GM21825 (cell line): ENCODE results near the gene SLC51B.
"Not testable (repeated sequence)": the region's sequence is repeated elsewhere in the genome, so short reads cannot be mapped to it uniquely, and the experiment has no call there.

ENCODE experiments used
- ATAC-seq: cut with Tn5 transposase; IDR thresholded peaks from one replicate; pipeline ENCODE4 v1.9.1; 2021; ENCODE audit warnings: mild to moderate bottlenecking, moderate library complexity; ENCODE audit not compliant: unreplicated experiment

SLC51B gene

DNA sequence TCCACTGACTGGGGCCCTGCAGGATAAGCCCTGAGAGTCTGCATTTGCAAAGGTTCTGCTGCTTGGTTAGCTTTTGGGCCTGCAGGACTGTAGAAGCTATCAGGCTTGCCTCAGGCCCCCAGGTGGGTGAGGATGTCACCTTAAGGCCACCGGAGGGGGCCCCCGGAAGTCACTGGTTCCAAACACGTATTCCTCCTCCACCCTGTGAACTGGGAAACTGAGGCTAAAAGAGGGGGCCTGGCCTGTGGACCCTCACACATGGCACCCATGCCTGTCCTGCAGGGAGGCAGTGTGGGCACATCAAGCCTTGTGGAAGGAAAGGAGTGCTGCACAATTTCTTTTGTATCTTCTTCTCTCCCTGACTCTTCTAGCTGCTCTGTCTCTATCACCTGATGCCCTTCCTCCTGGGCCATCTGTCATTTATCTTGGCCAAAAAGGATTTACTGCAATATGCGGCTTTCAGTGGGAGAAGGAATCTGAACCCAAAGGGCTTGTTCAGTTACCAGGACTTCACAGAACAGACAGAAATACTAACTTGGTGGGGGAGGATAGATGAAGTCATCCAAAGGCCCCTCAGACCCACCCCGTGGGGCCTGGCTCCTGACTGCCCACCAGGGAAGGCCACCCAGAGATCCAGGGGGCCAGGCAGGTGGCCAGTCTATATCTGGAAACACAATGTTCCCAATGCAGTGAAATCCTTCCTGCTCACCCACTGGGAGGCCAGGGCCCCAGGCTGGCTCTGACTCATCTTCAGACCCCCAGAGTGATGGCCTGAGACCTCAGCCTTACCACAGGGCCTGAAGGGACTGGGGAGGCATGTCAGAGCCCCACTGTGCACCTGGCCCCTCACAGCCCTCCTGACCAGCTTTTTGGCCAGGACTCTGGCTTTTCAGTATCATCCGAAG lies 51.5 kb downstream of the SLC51B start:
- ATAC-seq = no peak

DNA sequence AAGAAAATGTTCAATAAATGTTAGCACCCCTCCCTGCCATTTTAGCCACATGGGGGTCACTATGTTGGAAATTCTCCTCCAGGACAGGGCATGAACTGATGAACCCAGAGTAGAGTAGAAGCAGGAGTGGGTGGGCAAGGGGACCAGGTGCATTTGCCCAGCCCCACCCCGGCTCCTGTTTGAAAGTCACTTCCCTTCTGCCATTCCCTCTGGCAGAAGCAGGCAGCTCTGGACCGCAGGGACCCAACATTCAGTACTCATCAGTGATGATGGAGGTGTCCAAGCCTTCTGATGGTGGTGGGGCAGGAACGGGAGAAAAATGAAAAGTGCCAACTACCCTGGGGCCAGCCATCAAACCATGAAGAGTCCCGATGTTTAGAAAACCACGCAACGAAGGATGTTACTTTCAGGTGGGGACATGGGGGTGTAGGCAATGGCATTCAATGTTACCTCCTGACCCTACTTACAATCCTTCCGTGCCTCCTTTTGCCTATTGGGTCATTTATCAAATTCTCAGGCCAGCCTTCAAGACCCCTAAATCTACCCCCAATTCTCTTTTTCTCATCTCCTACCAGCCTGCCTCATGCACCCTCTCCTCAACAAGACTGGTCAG lies 52.6 kb downstream of the SLC51B start:
- ATAC-seq = no peak

DNA sequence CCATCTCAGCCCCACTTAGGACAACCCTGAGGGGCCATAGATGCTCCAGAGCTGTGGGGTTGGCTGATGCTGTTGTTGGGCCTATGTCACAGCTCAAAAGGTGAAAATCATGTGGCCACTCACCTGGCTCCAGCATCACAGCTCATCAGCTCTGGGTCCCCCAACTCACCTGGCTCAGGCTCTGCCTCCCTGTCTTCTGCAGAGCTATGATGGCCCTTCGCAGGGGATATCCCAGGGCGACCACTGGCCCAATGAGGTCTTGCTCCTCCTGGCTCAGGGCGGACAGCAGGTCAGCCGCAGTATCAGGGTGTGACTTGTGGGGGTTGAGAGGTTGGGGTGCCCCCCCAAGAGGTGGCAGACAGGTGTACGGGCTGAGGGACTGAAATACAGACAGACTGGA lies 54.1 kb downstream of the SLC51B start:
- ATAC-seq = no peak

DNA sequence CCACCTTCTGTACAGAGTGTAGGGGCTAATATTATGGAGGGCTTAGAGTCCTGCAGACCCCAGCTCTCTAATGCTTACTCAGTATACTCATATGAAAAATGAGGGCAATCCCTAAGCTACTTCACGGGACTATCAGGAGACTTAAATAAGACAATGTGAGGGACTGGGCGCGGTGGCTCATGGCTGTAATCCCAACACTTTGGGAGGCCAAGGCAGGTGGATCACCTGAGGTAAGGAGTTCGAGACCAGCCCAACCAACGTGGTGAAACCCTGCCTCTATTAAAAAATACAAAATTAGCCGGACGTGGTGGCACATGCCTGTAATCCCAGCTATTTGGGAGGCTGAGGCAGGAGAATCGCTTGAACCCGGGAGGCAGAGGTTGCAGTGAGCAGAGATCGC lies 54.6 kb downstream of the SLC51B start:
- ATAC-seq = not testable (repeated sequence)

DNA sequence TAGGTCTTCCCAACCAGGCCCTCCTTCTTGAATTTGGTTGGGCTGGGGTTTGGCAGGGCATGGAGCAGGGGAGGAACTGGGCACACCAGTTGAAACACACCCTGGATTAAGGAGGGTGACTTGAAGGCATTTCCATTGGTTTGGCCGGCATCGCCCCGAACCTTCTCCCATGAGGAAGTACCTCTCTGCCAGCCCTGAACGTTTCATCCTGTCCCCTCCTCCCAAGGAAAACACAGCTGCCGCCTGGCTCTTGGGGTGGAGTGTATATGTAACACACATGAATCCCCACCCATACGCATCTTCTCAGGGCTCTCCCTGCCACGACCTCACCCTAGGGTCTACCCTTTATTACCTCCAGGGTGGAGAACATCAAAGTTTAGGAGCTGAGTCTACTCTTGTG lies 55.3 kb downstream of the SLC51B start:
- no peak for ATAC-seq

DNA sequence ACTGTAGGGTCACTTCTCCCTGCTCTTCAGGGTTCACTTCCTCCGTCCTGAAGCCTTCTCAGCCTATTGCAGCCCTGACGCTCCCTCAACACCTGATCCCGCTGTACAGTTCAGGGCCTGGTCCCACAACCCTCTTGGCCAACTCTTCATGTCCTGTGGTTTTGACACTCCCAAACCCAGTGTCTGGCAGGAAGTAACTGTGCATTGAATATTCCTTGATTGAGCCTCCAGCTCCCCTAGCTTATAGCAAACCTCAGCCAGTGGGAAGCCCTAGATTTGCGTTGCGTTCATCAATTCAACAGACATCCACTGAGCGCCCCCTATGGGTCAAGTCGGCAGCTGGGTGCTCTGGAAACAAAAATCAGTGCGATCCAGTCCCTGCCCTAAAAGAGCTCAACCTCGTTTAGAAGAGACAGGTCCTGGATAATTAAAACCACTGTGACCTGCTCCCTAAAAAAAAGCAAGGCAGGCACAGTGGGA lies 56.3 kb downstream of the SLC51B start:
- ATAC-seq = no peak

DNA sequence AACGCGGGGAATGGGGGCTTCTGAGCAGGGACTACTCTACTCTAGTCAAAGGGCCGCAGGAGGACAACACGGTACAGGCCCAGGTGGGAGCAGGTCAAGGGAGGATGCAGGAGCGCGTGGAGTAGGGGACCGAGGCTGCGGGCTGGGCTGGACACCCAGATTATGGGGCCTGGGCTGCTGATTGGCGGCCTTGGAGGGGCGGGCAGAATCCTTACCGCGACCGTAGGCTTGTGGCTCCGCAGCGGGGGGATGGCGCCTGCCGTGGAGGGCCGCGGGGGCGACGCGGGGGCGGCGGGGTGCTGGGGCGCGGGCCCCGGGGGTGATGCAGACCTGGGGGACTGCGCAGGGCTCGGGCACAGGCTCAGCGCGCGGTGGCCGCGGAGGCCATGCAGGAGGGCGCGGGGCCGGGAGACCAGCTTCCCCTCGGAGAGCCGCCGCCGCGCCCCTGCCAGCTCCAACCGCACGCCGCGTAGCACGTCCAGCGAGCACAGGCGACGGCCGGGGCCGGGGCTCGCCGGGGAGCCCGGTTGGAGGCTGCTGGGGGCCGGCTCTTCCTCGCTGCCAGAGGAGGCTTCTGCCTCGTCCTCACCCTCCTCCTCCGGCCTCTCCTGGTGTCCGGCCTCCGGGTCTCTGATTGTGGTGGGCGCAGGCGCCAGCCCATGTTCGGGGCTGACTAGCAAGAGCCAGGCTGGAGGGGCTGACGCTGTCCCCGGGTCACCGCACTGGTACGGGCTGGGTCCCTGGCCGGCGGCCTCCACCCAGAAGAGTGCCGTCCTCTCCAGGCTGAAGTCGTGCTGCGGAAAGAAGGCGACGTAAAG lies 56.9 kb downstream of the SLC51B start:
- ATAC-seq = no peak

DNA sequence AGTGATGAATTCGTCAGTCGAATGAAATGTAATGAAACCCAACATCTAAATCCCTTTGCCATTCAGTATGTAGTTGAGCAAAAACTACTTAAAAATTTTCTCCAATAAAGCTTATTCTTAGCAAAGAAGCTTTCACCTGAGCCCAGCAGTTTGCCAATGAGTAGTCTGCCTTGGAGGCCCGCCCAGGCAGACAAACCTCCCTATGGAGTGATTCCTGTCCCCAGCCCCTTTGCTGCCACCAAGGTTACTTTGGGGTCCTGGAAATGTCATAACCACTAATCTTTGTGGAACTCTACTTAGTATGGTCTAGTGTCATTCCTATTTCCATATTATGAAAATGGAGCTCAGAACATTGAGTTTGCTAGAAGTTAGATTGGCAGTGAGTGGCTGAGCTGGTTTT lies 57.7 kb downstream of the SLC51B start:
- ATAC-seq = no peak
